Psoas muscle (tissue), 8 donors: Measurements from ENCODE around the gene UACA. TPM values are rescaled to one million over a fixed set of nuclear protein-coding genes. Genes with fewer than 3 reads are reported as not detected.

Experiments
- ATAC-seq, 4 donors: fragments of 200-7000 bp; cut with Tn5 transposase; one replicate each; pipeline ENCODE4 v1.9.1; 2020; ENCODE audit warnings: moderate library complexity in 3 of 4, mild to moderate bottlenecking in 2 of 4
- DNase-seq, 2 donors: peaks; one replicate each; pipeline ENCODE4 v3.0.0-alpha.2; 2020
- H3K27ac ChIP-seq: fragments of 200-600 bp; one replicate; pipeline ENCODE4 v1.8.0; 2022
- H3K27me3 ChIP-seq, 3 donors: fragments of 200-600 bp in 1 of 3; one replicate each; pipeline versions ENCODE4 v1.6.1 to v1.8.0; 2013 to 2022; ENCODE audit warnings: low read length in 2 of 3, mild to moderate bottlenecking in 2 of 3, moderate library complexity in 1 of 3; ENCODE audit not compliant: insufficient read depth in 3 of 3
- H3K36me3 ChIP-seq, 2 donors: fragments of 200-600 bp in 1 of 2; one replicate each; pipeline versions ENCODE4 v1.6.1 to v1.8.0; 2013 to 2022; ENCODE audit warnings: low read depth in 1 of 2, mild to moderate bottlenecking in 1 of 2, moderate library complexity in 1 of 2; ENCODE audit not compliant: insufficient read depth in 1 of 2
- H3K4me1 ChIP-seq: fragments of 200-600 bp; one replicate; pipeline ENCODE4 v1.8.0; 2022
- H3K4me3 ChIP-seq: fragments of 200-600 bp; one replicate; pipeline ENCODE4 v1.8.0; 2022; ENCODE audit warnings: mild to moderate bottlenecking
- H3K9me3 ChIP-seq: fragments of 200-600 bp; one replicate; pipeline ENCODE4 v1.8.0; 2022
- CTCF ChIP-seq: fragments of 200-600 bp; IDR thresholded peaks from one replicate; pipeline ENCODE4 v1.8.0; 2022; ENCODE audit warnings: antibody characterized with exemption
- WGBS, 3 donors: extraction: QIAGEN DNeasy Blood & Tissue Kit; methylation state at CpG; one replicate each; pipeline versions ENCODE4 v1.1.6 to v1.1.7; 2013; 5-methylcytosine and 5-hydroxymethylcytosine counted together
- intact Hi-C, 2 donors: fragments of 100-400 bp; cut with DNase I; formaldehyde crosslinking; loops; one replicate each; pipeline versions ENCODE4 v1.11.0 to v1.14.2; 2022
- polyA plus RNA-seq, 3 donors: library from polyadenylated mRNA; stranded (reverse); fragments of 200-250 nt; gene quantifications; one replicate each; pipeline ENCODE4 v1.2.3, GENCODE V29; 2013
- total RNA-seq, 4 donors: library from RNA; stranded (reverse); fragmentation: NEBNext Ultra II Directional in 2 of 4; extraction: Animal tissue kit (Norgen Biotek cat#: 25700) in 2 of 4; gene quantifications; one replicate each; pipeline versions ENCODE4 v1.2.1 to v1.2.4, GENCODE V29; 2021 to 2023
- donor health status: healthy with polysubstance abuse.
- donor health status: DM: no; HTN: no; CAD: no; lungs with moderate emphysema.
- donor health status: Bipolar disorder and iron deficiency.
- donor health status: healthy.
- donor health status: DM: yes; HTN: yes; CAD: no.
- donor health status: DM: no; HTN: no; CAD: no.
- donor health status: DM: no; HTN: no; CAD: no.
- donor health status: DM: yes; HTN: yes; CAD: no.

Gene UACA
- total and polyA plus RNA-seq, 7 donors, result 17.0 to 426 (median 138) TPM

GRCh38 chr15:70614221-70614620, 149.1 kb downstream of the UACA start:
- Histone ChIP-seq H3K27ac (no peak overlapping the region), H3K36me3 (no peaks in the 10 kb centered on the region), H3K27me3 (no peaks in the 10 kb centered on the region), H3K9me3 (no peaks in the 10 kb centered on the region), H3K4me1 (peaks cover 5% of the 10 kb centered on the region), H3K4me3 (no peak overlapping the region)
- WGBS, 3 donors, result 93 to 98% (median 96%) methylated on average over 3 of the region's 3 CpGs
- no peak for DNase-seq
- ATAC-seq, result no peak
- intact Hi-C loops, result no loop called here
- no peak for TF ChIP-seq CTCF

GRCh38 chr15:70613271-70613670, 150.1 kb downstream of the UACA start:
- no peak for TF ChIP-seq CTCF
- no peaks in the 10 kb centered on the region for H3K27me3 ChIP-seq
- no peak for ATAC-seq
- H3K4me3 ChIP-seq, result no peak overlapping the region
- no peak overlapping the region for H3K27ac ChIP-seq
- H3K4me1 ChIP-seq, result peaks cover 5% of the 10 kb centered on the region
- intact Hi-C loops, result no loop called here
- 62 to 83% (median 65%) methylated on average over 2 of the region's 2 CpGs for WGBS, 3 donors
- no peak for DNase-seq
- no peaks in the 10 kb centered on the region for H3K9me3 ChIP-seq
- H3K36me3 ChIP-seq, result no peaks in the 10 kb centered on the region

GRCh38 chr15:70611286-70611685, 152.1 kb downstream of the UACA start:
- WGBS, 3 donors, result 92 to 95% (median 95%) methylated on average over 4 of the region's 4 CpGs

GRCh38 chr15:70610541-70610940, 152.8 kb downstream of the UACA start:
- Histone ChIP-seq H3K27me3 (no peaks in the 10 kb centered on the region), H3K4me3 (no peak overlapping the region), H3K4me1 (no peaks in the 10 kb centered on the region), H3K36me3 (no peaks in the 10 kb centered on the region), H3K9me3 (no peaks in the 10 kb centered on the region), H3K27ac (no peak overlapping the region)
- ATAC-seq (no peak), DNase-seq (no peak)
- TF ChIP-seq CTCF, result no peak
- WGBS, 3 donors, result 94 to 96% (median 95%) methylated on average over 2 of the region's 2 CpGs
- intact Hi-C loops, result no loop called here

More at GRCh38 chr15:70611286-70611685, 152.1 kb downstream of the UACA start:
- no peak for TF ChIP-seq CTCF
- Histone ChIP-seq H3K4me3 (no peak overlapping the region), H3K27me3 (no peaks in the 10 kb centered on the region), H3K9me3 (no peaks in the 10 kb centered on the region), H3K27ac (no peak overlapping the region), H3K36me3 (no peaks in the 10 kb centered on the region), H3K4me1 (no peaks in the 10 kb centered on the region)
- DNase-seq (no peak), ATAC-seq (no peak)
- intact Hi-C loops, result no loop called here

- WGBS, 3 donors, result 74 to 88% (median 85%) methylated on average over 10 of the region's 10 CpGs
- H3K27ac ChIP-seq, result no peak overlapping the region
Measured at GRCh38 chr15:70609889-70610288, 153.5 kb downstream of the UACA start.

More at GRCh38 chr15:70609889-70610288, 153.5 kb downstream of the UACA start:
- intact Hi-C loops, result no loop called here
- TF ChIP-seq CTCF, result no peak
- Histone ChIP-seq H3K4me3 (no peak overlapping the region), H3K36me3 (no peaks in the 10 kb centered on the region), H3K4me1 (no peaks in the 10 kb centered on the region), H3K9me3 (no peaks in the 10 kb centered on the region), H3K27me3 (no peaks in the 10 kb centered on the region)
- ATAC-seq (no peak), DNase-seq (no peak)
